C4-2B (cell line): ENCODE data around the gene ARPC4.

Source experiments
- H3K27ac ChIP-seq: fragments of 450-650 bp; 2 replicates; pipeline ENCODE4 v1.5.1; 2017
- ZFX ChIP-seq: fragments of 450-650 bp; IDR thresholded peaks from 2 replicates; pipeline ENCODE4 v1.6.1; 2017
- TF ChIP-seq, protein P1 (sequence below): fragments of 450-650 bp; conservative IDR thresholded peaks from 2 replicates; pipeline ENCODE4 v1.5.1; 2017; ENCODE audit warnings: mild to moderate bottlenecking

The ARPC4 gene

DNA sequence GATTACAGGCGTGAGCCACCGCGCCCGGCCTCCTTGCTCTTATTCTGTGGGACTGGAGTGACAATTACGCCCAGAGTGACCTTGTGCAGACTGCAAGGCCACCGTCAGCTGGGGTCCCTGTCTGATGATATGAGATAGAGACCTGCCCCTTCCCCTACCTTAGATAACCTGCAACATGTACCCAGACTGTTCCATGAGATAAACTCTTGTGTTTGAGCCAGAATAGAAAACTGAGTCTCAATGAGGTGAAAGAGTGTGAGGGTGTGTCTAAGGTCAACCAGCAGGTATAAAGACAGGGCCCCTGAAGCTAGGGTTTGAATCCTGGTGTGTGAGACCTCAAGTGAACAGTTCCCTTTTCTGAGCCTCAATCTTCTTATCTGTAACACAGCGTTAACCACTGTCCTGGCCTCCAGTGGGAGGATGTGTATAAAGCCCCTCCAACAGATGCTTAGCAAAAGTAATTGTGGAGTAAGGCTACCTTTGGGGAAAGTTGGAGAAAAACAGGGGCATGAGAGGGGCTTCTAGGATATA lies 6.6 kb upstream of the ARPC4 start:
- TF ChIP-seq, protein P1, sequence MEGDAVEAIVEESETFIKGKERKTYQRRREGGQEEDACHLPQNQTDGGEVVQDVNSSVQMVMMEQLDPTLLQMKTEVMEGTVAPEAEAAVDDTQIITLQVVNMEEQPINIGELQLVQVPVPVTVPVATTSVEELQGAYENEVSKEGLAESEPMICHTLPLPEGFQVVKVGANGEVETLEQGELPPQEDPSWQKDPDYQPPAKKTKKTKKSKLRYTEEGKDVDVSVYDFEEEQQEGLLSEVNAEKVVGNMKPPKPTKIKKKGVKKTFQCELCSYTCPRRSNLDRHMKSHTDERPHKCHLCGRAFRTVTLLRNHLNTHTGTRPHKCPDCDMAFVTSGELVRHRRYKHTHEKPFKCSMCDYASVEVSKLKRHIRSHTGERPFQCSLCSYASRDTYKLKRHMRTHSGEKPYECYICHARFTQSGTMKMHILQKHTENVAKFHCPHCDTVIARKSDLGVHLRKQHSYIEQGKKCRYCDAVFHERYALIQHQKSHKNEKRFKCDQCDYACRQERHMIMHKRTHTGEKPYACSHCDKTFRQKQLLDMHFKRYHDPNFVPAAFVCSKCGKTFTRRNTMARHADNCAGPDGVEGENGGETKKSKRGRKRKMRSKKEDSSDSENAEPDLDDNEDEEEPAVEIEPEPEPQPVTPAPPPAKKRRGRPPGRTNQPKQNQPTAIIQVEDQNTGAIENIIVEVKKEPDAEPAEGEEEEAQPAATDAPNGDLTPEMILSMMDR: no peak
- H3K27ac ChIP-seq: no peak overlapping the region

DNA sequence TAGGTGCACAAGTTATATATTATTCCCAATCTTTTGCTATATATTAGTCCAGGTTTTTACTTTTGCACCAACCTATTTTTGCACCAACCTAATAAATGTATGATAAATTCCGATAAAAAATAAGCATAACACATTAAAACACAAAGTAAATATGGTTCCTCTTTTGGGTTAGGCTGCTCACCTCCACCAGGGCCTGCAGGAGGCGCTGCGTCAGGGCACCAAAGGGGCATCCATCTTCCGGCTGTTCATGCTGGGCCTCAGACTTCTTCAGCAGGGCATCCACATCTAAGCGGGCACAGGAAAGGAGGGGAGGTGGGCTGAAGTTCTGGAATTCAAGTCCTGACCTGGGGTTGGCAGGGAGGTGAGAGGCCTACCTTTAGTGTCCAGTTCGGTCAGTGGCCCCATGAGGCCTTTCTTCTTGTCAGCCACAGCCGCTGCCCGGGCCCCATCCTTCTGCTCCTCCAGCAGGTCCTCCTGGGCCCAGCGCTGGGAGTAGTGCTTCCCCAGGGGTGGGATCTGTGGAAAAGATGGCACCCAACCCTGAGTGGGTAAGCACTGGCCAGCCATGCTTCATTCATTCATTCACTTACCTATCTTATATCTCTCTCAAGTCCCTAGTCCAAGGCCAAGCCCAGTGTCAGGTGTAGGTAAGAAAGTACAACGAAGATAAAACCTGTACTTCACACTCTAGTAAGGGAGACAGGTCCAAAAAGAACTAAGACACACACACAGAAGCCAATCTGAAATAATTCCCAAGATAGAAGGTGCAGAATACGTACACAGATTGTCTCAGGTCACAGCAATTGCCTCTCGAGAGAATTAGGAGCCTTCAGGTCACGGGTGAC lies 5.8 kb upstream of the ARPC4 start:
- TF ChIP-seq, protein P1: peak; percentile 63; the same call in 1 of the 2 replicates
- TF ChIP-seq ZFX: no peak
- no peak overlapping the region for H3K27ac ChIP-seq

DNA sequence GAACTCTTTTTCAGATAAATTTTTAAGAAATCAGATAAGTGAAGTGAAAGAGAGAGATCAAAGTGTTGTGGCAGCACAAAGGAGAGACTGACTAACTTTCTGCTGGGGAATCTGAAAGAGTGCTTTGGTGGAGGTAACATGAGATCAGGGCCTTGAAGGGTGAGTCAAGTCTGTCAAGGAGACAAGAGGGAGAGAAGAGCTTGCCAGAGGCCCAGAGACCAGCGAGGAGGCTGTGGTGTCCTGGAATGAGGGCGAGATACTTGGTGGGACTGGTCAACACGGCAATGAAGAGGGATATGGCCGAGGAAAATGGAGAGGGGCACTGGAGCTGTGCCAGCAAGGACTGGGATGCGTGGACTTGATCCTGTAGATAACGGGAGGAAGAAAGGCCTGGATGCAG lies 5.2 kb upstream of the ARPC4 start:
- H3K27ac ChIP-seq: no peak overlapping the region
- no peak for TF ChIP-seq ZFX
- TF ChIP-seq, protein P1: no peak

DNA sequence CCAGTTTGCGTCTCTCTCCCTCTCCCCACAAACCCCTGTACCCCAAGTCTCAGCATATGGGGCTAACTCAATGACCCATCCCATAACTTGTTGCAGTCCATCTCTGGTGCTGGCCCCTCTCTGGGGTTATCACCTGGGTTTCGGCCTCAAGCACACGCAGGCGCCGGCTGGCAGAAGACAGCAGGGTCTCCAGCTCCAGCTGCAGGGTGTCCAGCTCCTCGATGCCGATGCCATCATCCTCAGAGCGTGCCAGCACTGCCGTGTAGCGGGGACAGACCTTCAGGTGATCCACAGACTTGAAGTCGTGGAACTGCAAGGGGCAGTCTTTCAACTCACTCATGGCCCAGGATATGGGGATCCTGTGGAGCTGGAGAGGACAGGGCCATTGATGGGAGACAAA lies 1.8 kb upstream of the ARPC4 start:
- H3K27ac ChIP-seq: no peak overlapping the region; the same call in 1 of the 2 replicates
- TF ChIP-seq ZFX: no peak

DNA sequence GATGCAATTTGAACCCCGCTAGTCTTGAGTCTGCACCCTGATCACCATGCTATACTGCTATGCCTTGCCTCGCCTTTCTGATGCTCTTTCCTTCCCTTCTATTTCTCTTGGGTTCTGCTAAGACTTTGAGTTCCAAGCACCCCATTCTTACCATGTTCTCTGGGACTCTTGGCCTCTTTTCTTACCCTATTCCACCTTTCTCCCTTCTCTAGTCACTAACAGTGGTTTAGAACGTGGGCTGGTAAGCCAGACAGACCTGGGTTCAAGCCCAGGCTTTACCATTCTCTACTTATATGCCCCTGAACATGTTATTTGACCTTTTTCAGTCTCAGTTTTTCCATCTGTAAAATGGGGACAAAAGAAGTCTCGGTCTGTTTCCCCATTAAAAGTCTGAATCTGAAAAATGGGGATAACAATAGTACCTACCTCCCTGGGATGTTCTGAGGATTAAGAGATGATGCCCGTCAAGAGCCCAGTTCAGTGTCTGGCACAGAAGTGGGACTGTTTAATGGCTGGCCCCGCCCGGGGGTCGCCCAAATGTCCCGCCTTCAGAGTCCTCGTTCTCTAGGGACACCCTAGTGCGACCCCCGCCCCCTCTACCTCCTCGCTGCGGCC lies 985 bp upstream of the ARPC4 start:
- peak overlapping the region; percentile 91 for H3K27ac ChIP-seq
- TF ChIP-seq, protein P1: no peak
- TF ChIP-seq ZFX: peak; percentile 47; the same call in 1 of the 2 replicates

DNA sequence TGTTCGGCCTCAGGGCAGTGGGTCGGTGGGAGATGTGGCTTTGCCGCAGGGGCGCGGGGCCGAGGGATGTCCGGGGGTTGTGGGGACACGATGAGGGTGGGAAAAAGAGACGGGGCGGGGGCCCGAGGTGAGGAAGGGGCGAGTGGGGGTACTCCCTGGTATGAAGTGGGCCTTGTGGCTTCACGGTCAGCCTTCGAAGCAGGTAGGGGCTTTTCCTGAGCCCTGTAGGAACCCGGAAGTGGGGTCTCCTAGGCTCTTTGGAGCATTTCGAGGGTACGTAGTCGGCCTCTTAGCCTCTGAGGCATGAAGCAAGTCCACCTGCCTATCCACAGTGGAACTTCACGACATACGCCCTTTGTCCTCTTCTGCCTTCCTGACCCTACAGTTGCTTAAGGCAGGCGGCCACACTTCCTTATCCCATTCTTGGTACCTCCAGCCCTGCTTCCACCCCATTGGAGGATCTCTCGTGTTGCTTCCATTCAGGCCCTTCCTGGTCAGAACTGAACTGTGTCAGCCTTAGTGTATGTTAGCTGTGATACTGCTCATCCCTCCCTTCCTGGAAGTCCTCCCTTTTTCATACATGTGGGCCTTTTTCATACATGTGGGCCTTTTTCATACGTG lies 389 bp downstream of the ARPC4 start:
- H3K27ac ChIP-seq: peak overlapping the region; percentile 91
- TF ChIP-seq, protein P1: no peak
- peak; percentile 34; the same call in 1 of the 2 replicates for TF ChIP-seq ZFX

DNA sequence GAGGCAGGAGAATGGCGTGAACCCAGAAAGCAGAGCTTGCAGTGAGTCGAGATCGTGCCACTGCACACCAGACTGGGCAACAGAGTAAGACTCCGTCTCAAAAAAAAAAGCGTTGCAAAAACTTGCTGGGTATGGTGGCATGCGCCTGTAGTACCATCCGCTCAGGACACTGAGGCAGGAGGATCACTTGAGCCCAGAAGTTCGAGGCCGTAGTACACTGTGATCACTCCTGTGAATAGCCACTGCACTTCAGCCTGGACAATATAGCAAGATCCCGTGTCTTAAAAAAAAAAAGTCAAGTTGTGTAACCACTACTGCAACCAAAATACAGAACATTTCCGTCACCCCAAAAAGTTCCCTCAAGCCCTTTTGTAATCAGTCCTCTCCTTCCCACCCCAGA lies 1.5 kb downstream of the ARPC4 start:
- no peak for TF ChIP-seq ZFX
- TF ChIP-seq, protein P1: no peak
- H3K27ac ChIP-seq: no peak overlapping the region
